A673 (cell line): ENCODE data around the gene AP1M1. TPM values are rescaled to one million over a fixed set of nuclear protein-coding genes. Genes with fewer than 3 reads are reported as not detected.

ENCODE experiments used
- BruUV-seq: library from RNA; stranded (reverse); fragments of 400-500 nt; replicated peaks from 2 replicates; lab custom pipeline; 2021; lab: Mats Ljungman, UMichigan
- CTCF ChIA-PET: fragments of 300-600 bp; sonication (Branson Sonifier 250); formaldehyde crosslinking; loops from one replicate; lab custom pipeline; 2022; ENCODE audit warnings: antibody characterized with exemption; lab: Charles Lee
- POLR2A ChIA-PET: fragments of 300-600 bp; sonication (Branson Sonifier 250); formaldehyde crosslinking; loops from one replicate; lab custom pipeline; 2022; ENCODE audit warnings: antibody characterized with exemption; ENCODE audit not compliant: low non-redundant PET; lab: Charles Lee
- DNase-seq: peaks from one replicate; pipeline ENCODE4 v3.0.0-alpha.2; 2015; ENCODE audit warnings: low spot score
- H3K27ac ChIP-seq: fragments of 200-600 bp; sonication (generic); 2 replicates; pipeline ENCODE4 v1.5.1; 2016; ENCODE audit warnings: mixed run types, low read depth, mild to moderate bottlenecking, mixed read lengths, antibody characterized with exemption, low read length; ENCODE audit not compliant: poor library complexity, severe bottlenecking
- H3K27me3 ChIP-seq: fragments of 200-600 bp; sonication (generic); replicated peaks from 2 replicates; pipeline ENCODE4 v1.6.1; 2017; ENCODE audit warnings: mixed run types, low read depth, mild to moderate bottlenecking, mixed read lengths, antibody characterized with exemption, low read length; ENCODE audit not compliant: insufficient read depth, poor library complexity
- H3K36me3 ChIP-seq: fragments of 200-600 bp; sonication (generic); 2 replicates; pipeline ENCODE4 v1.6.1; 2016; ENCODE audit warnings: mixed run types, mild to moderate bottlenecking, mixed read lengths, antibody characterized with exemption, low read length; ENCODE audit not compliant: insufficient read depth, poor library complexity, severe bottlenecking
- H3K4me1 ChIP-seq: fragments of 200-600 bp; sonication (generic); 2 replicates; pipeline ENCODE4 v1.6.1; 2017; ENCODE audit warnings: mixed run types, mild to moderate bottlenecking, mixed read lengths, antibody characterized with exemption, low read length; ENCODE audit not compliant: insufficient read depth, poor library complexity, severe bottlenecking
- H3K4me3 ChIP-seq: fragments of 200-600 bp; sonication (generic); 2 replicates; pipeline ENCODE4 v1.5.1; 2016; ENCODE audit warnings: low read depth, mixed run types, mild to moderate bottlenecking, mixed read lengths, low read length; ENCODE audit not compliant: poor library complexity, severe bottlenecking
- H3K9me3 ChIP-seq: fragments of 200-600 bp; sonication (generic); 2 replicates; pipeline ENCODE4 v1.6.1; 2016; ENCODE audit warnings: mixed run types, low read depth, mild to moderate bottlenecking, mixed read lengths, antibody characterized with exemption, low read length; ENCODE audit not compliant: poor library complexity, severe bottlenecking
- CTCF ChIP-seq: fragments of 300-800, 200-600 bp; sonication (generic); conservative IDR thresholded peaks from 2 replicates; pipeline ENCODE4 v1.5.1; 2017; ENCODE audit warnings: low read depth, mild to moderate bottlenecking, antibody characterized with exemption, low read length, moderate library complexity, mixed read lengths
- EZH2 ChIP-seq: fragments of 200-600 bp; sonication (generic); IDR thresholded peaks from 2 replicates; pipeline ENCODE4 v1.6.1; 2017; ENCODE audit warnings: borderline replicate concordance, low read depth, mild to moderate bottlenecking, mixed read lengths, antibody characterized with exemption, low read length; ENCODE audit not compliant: poor library complexity, severe bottlenecking
- intact Hi-C: fragments of 100-400 bp; cut with micrococcal nuclease; formaldehyde crosslinking; loops from one replicate; pipeline ENCODE4 v1.10.0; 2022; ENCODE audit not compliant: unreplicated experiment
- total RNA-seq: library from RNA; stranded (reverse); gene quantifications from 2 replicates; pipeline ENCODE4 v1.2.3, GENCODE V29; 2021

AP1M1 gene
- total RNA-seq, 1 experiment from 2014 or later, result 105 TPM

- Histone ChIP-seq H3K9me3 (no peaks in the 10 kb centered on the region), H3K27ac (no peak overlapping the region), H3K4me1 (no peaks in the 10 kb centered on the region), H3K4me3 (no peak overlapping the region), H3K27me3 (no peaks in the 10 kb centered on the region), H3K36me3 (no peaks in the 10 kb centered on the region)
- CTCF ChIA-PET, result no interaction called here
- BruUV-seq, result no TSS peak
- intact Hi-C loops, result no loop called here
- no peak for TF ChIP-seq CTCF
- no peak for TF ChIP-seq EZH2
- POLR2A ChIA-PET, result no interaction called here
- no peak for DNase-seq
Observed at GRCh38 chr19:16252459-16253205, 54.9 kb downstream of the AP1M1 start.

- ChIA-PET CTCF (no interaction called here), POLR2A (no interaction called here)
- no peaks in the 10 kb centered on the region for H3K27me3 ChIP-seq
- no peaks in the 10 kb centered on the region for H3K36me3 ChIP-seq
- DNase-seq, result no peak
- no TSS peak for BruUV-seq
- intact Hi-C loops, result no loop called here
- no peak overlapping the region for H3K27ac ChIP-seq
- no peaks in the 10 kb centered on the region for H3K4me1 ChIP-seq
- H3K4me3 ChIP-seq, result no peak overlapping the region
- H3K9me3 ChIP-seq, result no peaks in the 10 kb centered on the region
- TF ChIP-seq EZH2, result no peak
- no peak for TF ChIP-seq CTCF
Observed at GRCh38 chr19:16254851-16255408, 57.2 kb downstream of the AP1M1 start.

- BruUV-seq, result no TSS peak
- H3K4me3 ChIP-seq, result no peak overlapping the region
- intact Hi-C loops, result no loop called here
- H3K27me3 ChIP-seq, result no peaks in the 10 kb centered on the region
- H3K36me3 ChIP-seq, result no peaks in the 10 kb centered on the region
- ChIA-PET CTCF (no interaction called here), POLR2A (no interaction called here)
- no peak for DNase-seq
- no peaks in the 10 kb centered on the region for H3K9me3 ChIP-seq
- no peaks in the 10 kb centered on the region for H3K4me1 ChIP-seq
- no peak overlapping the region for H3K27ac ChIP-seq
- no peak for TF ChIP-seq CTCF
- TF ChIP-seq EZH2, result no peak
Observed at GRCh38 chr19:16257509-16258002, 59.8 kb downstream of the AP1M1 start.
